Karpas-422 (cell line): ENCODE results near the gene ZNFX1. TPM values are rescaled to one million over a fixed set of nuclear protein-coding genes. Genes with fewer than 3 reads are reported as not detected.
A peak's percentile ranks its signal among the peaks of the same experiment; 100 is the strongest.
"Not testable (repeated sequence)": the region's sequence is repeated elsewhere in the genome, so short reads cannot be mapped to it uniquely, and the experiment has no call there.

ENCODE experiments used
- DNase-seq: peaks from one replicate; pipeline ENCODE4 v3.0.0-alpha.2; 2015
- H2AFZ ChIP-seq: fragments of 200-600 bp; sonication (generic); 2 replicates; pipeline ENCODE4 v1.6.1; 2014; ENCODE audit warnings: antibody characterized with exemption, low read length, mixed read lengths
- H3K27ac ChIP-seq: fragments of 200-600 bp; sonication (generic); 2 replicates; pipeline ENCODE4 v1.5.1; 2014; ENCODE audit warnings: mild to moderate bottlenecking, low read length, moderate library complexity
- H3K27me3 ChIP-seq: fragments of 200-600 bp; sonication (generic); 2 replicates; pipeline ENCODE4 v1.6.1; 2014; ENCODE audit warnings: low read length, mixed read lengths
- H3K36me3 ChIP-seq: fragments of 200-600 bp; sonication (generic); 2 replicates; pipeline ENCODE4 v1.6.1; 2014; ENCODE audit warnings: low read length, mixed read lengths; ENCODE audit not compliant: insufficient read depth
- H3K4me1 ChIP-seq: fragments of 200-600 bp; sonication (generic); 2 replicates; pipeline ENCODE4 v1.6.1; 2014; ENCODE audit warnings: mild to moderate bottlenecking, low read length, mixed read lengths
- H3K4me2 ChIP-seq: fragments of 200-600 bp; sonication (generic); 2 replicates; pipeline ENCODE4 v1.6.1; 2014; ENCODE audit warnings: low read length, low read depth, mild to moderate bottlenecking; ENCODE audit not compliant: poor library complexity, severe bottlenecking
- H3K4me3 ChIP-seq: fragments of 200-600 bp; sonication (generic); 2 replicates; pipeline ENCODE4 v1.5.1; 2014; ENCODE audit warnings: mild to moderate bottlenecking, antibody characterized with exemption, low read length, mixed read lengths
- H3K79me2 ChIP-seq: fragments of 200-600 bp; sonication (generic); 2 replicates; pipeline ENCODE4 v1.6.1; 2014; ENCODE audit warnings: mild to moderate bottlenecking, low read length, mixed read lengths
- H3K9ac ChIP-seq: fragments of 200-600 bp; sonication (generic); 2 replicates; pipeline ENCODE4 v1.6.0; 2014; ENCODE audit warnings: low read length
- H3K9me2 ChIP-seq: fragments of 200-600 bp; sonication (generic), shearing (Covaris generic); replicated peaks from 2 replicates; pipeline ENCODE4 v1.6.0; 2014; ENCODE audit warnings: mild to moderate bottlenecking, low read length, moderate library complexity; ENCODE audit not compliant: insufficient read depth
- H3K9me3 ChIP-seq: fragments of 300-700, 200-600 bp; sonication (generic); 2 replicates; pipeline ENCODE4 v1.6.1; 2014; ENCODE audit warnings: low read length, mixed read lengths
- H4K20me1 ChIP-seq: fragments of 200-600 bp; sonication (generic); 2 replicates; pipeline ENCODE4 v1.6.1; 2014; ENCODE audit warnings: mild to moderate bottlenecking, antibody characterized with exemption, low read length, low read depth; ENCODE audit not compliant: insufficient read depth
- small RNA-seq: library from RNA; depleted of rRNA; stranded (forward); fragments of <200 nt; gene quantifications from one replicate; pipeline ENCODE3, GENCODE V24; 2014
- total RNA-seq: library from RNA; depleted of rRNA; stranded (reverse); fragments of >200 nt; shearing (Covaris generic); gene quantifications from 2 replicates; pipeline ENCODE4 v1.2.3, GENCODE V29; 2014; ENCODE audit warnings: low replicate concordance; rRNA removed

The ZNFX1 gene
- total RNA-seq, 1 experiment from 2014 or later = 21.7 TPM

GRCh38 chr20:49192944-49193518 is 84.8 kb downstream of the ZNFX1 start:
- not testable (repeated sequence) for H3K4me1 ChIP-seq, H2AFZ ChIP-seq, H3K4me2 ChIP-seq, H3K9ac ChIP-seq, H3K9me3 ChIP-seq, H3K27ac ChIP-seq, H3K36me3 ChIP-seq, H3K27me3 ChIP-seq, DNase-seq, H3K9me2 ChIP-seq, H4K20me1 ChIP-seq, H3K4me3 ChIP-seq, H3K79me2 ChIP-seq

Small RNAs within 50 kb of the gene (small RNA-seq; reads per million reads assigned to genes)
- gene SNORD12B (3,432 reads per million, percentile 100 among the genes with 10 or more reads in this experiment), gene SNORD12C (491 reads per million, percentile 100 among the genes with 10 or more reads in this experiment)

Other genes with a start within 250 kb of the ZNFX1 start
- 39.1 and 82.3 TPM in 2 replicates for gene CSE1L, start 231.7 kb downstream of the ZNFX1 start, total RNA-seq
- gene STAU1, start 89.7 kb downstream of the ZNFX1 start, total RNA-seq = 30.6 and 34.0 TPM in 2 replicates
- gene DDX27, start 58.6 kb downstream of the ZNFX1 start, total RNA-seq = 34.5 and 43.7 TPM in 2 replicates
- not detected in 2 replicates for gene KCNB1, start 204.6 kb upstream of the ZNFX1 start, total RNA-seq